ENCODE measurements around the gene FMN2.

Gene FMN2

GRCh38 chr1:240244968-240245628 lies 153.4 kb downstream of the FMN2 start:
- TF ChIP-seq CTCF (IDR thresholded peaks at IDR 0.05) (no peak), ZFX (IDR thresholded peaks at IDR 0.05; ENCODE audit: borderline replicate concordance) (no peak)
- H3K27ac ChIP-seq: no peak overlapping the region

DNA sequence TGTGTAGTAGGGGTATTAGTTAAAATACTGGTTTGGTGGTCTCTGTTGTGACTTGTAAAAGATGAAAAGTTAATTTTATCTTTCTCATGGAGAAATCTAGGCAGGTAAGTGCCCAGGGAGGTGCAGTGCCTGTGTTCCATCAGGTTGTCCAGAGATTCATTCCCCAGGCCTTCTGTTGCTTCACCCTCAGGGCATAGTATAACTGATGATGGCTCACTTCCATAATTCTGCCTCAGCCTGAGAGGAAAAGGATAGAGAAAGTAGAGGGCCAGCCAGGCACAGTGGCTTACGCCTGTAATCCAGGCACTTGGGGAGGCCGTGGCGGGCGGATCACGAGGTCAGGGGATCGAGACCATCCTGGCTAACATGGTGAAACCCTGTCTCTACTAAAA lies 153.9 kb downstream of the FMN2 start:
- TF ChIP-seq CTCF (IDR thresholded peaks at IDR 0.05) (no peak), ZFX (IDR thresholded peaks at IDR 0.05; ENCODE audit: borderline replicate concordance) (no peak)
- no peak overlapping the region for H3K27ac ChIP-seq

GRCh38 chr1:240247899-240248298 lies 156.2 kb downstream of the FMN2 start:
- H3K27ac ChIP-seq: no peak overlapping the region
- no peak for TF ChIP-seq CTCF (IDR thresholded peaks at IDR 0.05)
- TF ChIP-seq ZFX (IDR thresholded peaks at IDR 0.05; ENCODE audit: borderline replicate concordance): no peak

DNA sequence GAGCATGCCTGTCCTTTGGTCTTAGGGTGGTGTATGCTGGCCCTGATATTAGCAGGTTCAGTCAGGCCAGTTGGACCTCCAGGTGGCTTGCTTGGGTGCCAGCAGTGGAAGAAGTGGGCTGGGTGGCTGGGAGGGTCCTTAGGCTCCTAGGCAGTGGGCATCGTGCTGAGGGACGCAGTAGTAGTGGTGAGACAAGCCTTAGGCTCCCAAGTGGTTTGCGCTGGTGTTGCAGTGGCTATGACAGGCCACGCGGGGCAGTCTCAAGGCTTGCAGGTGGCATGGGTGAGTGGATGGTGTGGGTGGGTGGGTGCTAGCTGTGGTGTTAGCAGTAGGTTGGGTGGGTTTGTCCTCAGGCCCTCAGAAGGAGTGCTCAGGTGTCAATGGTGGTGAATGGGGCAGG lies 162.3 kb downstream of the FMN2 start:
- no peak overlapping the region for H3K27ac ChIP-seq
- TF ChIP-seq CTCF (IDR thresholded peaks at IDR 0.05) (peak; percentile 13; the same call in 1 of the 2 replicates), ZFX (IDR thresholded peaks at IDR 0.05; ENCODE audit: borderline replicate concordance) (no peak)

- no peak overlapping the region for H3K27ac ChIP-seq
- TF ChIP-seq ZFX (IDR thresholded peaks at IDR 0.05; ENCODE audit: borderline replicate concordance): no peak
- TF ChIP-seq CTCF (IDR thresholded peaks at IDR 0.05): no peak
These were observed 163.2 kb downstream of the FMN2 start for GRCh38 chr1:240254778-240255291.

DNA sequence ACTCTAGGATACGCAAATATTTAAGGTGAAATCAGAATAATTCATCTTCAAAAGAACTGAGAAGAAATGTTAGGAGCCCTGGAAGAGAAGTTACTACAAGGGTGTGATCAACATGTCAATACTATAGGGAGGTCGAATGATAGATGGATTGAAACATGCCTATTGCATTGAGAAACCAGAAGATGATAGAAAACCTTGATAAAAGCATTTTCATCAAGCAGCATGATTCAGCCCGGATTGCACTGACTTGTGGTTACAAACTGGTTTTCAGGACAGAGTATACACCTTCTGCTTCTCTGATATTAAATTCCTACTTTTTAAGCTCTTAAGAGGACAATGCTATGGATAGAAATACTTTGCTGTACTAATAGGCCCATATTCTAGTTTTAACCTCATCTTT lies 164.2 kb downstream of the FMN2 start:
- no peak overlapping the region for H3K27ac ChIP-seq
- TF ChIP-seq CTCF (IDR thresholded peaks at IDR 0.05) (no peak), ZFX (IDR thresholded peaks at IDR 0.05; ENCODE audit: borderline replicate concordance) (no peak)

GRCh38 chr1:240256836-240257503 lies 165.3 kb downstream of the FMN2 start:
- no peak for TF ChIP-seq ZFX (IDR thresholded peaks at IDR 0.05; ENCODE audit: borderline replicate concordance)
- no peak for TF ChIP-seq CTCF (IDR thresholded peaks at IDR 0.05)
- H3K27ac ChIP-seq: no peak overlapping the region
